Measurements from ENCODE around the gene AUTS2.

AUTS2 gene

GRCh38 chr7:70602117-70602516 lies 1003.8 kb downstream of the AUTS2 start:
- no peak for DNase-seq (ENCODE audit: low read depth)

GRCh38 chr7:70607281-70607680 lies 1009.0 kb downstream of the AUTS2 start:
- DNase-seq (ENCODE audit: low read depth) = no peak

GRCh38 chr7:70607759-70608158 lies 1009.5 kb downstream of the AUTS2 start:
- DNase-seq (ENCODE audit: low read depth) = no peak

DNA sequence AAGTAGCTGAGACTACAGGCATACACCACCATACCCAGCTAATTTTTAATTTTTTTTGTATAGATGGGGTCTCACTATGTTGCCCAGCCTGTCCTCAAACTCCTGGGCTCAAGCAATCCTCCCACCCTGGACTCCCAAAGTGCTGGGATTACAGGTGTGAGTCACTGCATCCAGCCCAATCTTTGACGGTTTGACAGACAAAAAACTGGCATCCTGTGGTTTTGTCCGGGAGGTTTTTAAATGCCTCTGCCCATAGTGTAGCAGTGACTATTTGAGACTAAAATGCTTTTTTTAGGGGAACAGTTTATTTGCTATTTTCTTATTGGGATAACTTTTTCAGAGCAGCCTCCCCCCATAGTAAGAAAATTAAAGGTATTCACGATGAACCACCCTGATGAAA lies 1010.0 kb downstream of the AUTS2 start:
- DNase-seq (ENCODE audit: low read depth) = no peak

- DNase-seq (ENCODE audit: low read depth) = no peak
Observed at GRCh38 chr7:70612811-70613210, 1014.5 kb downstream of the AUTS2 start.

GRCh38 chr7:70614237-70615045 lies 1016.2 kb downstream of the AUTS2 start:
- no peak for DNase-seq (ENCODE audit: low read depth)

- no peak for DNase-seq (ENCODE audit: low read depth)
Observed at GRCh38 chr7:70615066-70615606, 1016.9 kb downstream of the AUTS2 start.

DNA sequence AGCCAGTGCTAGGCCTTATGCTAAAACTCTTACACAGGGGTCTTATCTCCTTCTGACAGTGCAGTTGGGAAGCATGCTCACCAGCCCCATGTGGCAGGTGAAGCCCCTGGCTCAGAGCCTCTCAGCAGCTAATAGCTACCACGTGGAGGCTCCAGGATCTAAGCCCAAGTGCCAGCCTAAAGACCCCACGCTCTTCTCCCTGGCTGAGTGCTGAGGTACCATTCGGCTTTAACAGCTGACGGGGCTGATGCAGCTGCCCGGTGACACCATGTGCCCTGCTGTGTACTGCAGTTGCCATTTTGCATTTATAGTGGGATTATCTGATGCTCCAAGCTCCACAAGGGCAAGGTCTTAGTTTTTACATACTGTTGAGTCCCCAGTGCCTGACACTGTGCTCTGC lies 1017.9 kb downstream of the AUTS2 start:
- DNase-seq (ENCODE audit: low read depth) = no peak

GRCh38 chr7:70616821-70617220 lies 1018.5 kb downstream of the AUTS2 start:
- DNase-seq (ENCODE audit: low read depth) = no peak

DNA sequence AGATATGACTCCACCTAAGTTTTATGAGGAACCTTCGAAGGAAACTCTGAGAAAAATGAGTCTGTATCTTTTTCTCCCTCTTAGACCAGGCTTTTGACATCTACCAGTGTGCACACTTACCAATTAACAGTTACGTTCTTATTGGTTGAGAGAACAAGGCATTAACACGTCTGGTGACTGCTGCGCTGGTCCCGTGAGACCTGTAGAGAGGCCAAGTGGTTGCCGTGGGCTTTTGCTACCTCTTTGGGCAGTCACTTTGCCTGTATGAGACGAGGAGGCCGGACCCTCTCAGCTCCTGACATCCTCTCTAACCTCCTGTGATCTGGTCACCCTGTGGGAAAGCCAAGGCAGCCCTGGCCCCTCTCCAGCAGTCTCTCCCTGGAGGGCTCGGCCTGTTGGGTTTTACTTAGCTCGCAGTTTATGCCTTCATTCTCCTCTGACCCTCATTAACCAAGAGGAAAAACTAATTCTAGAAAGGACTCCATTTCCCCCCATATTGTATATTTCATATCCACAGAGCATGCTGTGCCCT lies 1019.8 kb downstream of the AUTS2 start:
- DNase-seq (ENCODE audit: low read depth) = no peak

DNA sequence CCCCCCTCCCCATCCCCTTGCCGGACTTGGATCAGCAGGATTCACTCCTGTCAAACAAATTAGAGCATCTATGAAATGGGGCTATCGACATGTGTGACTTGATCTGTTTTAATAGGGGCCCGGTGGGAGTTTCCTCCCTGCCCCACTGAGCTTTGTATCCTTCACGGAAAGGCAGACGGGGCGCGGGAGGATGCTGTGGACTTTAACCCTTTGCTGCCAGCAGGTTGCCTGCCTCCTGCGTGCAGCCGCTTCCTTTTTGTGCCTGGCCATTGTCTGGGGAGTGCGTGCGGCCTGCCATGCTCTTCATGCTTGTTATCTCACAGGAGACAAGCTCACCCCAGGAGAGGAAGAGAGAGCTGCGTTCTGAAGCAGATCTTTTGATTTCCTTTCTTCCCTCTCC lies 1020.9 kb downstream of the AUTS2 start:
- DNase-seq (ENCODE audit: low read depth) = no peak

DNA sequence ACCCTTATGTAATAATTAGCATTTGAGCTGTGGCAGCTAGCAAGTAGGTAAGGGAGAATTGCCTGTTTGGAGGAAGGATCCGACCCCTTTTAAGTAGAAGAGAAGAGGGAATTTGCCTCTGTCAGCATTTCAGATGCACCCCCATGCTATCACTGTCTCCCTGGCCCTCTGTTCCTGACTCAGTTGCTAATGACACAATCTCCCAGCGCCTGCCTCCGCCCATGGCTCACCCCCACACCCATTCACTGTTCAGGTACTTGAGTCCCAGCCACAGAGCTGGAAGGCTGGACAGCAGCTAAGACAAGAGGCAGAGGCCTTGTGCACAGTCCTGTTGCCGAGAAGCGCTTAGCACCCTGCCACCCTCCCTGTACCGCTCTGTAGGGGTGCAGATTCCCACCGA lies 1021.4 kb downstream of the AUTS2 start:
- no peak for DNase-seq (ENCODE audit: low read depth)

GRCh38 chr7:70620333-70621055 lies 1022.2 kb downstream of the AUTS2 start:
- DNase-seq (ENCODE audit: low read depth) = no peak

GRCh38 chr7:70621954-70622600 lies 1023.8 kb downstream of the AUTS2 start:
- no peak for DNase-seq (ENCODE audit: low read depth)

DNA sequence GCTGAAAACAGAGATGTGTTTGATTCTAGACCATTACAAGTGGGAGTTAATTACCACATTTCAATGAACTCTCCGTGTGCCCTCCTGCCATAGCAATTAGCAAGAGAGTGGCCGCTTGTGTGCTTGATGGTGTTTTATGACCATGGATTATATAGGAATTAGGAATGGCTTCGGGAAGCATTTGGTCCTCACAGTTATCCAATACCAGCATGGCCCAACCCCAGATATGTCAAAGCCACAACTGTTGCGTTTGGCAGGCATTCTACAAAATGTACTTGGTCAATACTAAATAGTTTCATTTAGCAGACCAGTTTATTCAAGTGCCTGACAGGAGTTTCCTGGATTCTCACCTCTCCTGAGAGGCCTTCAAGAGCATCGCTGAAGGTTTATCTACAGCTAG lies 1024.7 kb downstream of the AUTS2 start:
- no peak for DNase-seq (ENCODE audit: low read depth)

DNA sequence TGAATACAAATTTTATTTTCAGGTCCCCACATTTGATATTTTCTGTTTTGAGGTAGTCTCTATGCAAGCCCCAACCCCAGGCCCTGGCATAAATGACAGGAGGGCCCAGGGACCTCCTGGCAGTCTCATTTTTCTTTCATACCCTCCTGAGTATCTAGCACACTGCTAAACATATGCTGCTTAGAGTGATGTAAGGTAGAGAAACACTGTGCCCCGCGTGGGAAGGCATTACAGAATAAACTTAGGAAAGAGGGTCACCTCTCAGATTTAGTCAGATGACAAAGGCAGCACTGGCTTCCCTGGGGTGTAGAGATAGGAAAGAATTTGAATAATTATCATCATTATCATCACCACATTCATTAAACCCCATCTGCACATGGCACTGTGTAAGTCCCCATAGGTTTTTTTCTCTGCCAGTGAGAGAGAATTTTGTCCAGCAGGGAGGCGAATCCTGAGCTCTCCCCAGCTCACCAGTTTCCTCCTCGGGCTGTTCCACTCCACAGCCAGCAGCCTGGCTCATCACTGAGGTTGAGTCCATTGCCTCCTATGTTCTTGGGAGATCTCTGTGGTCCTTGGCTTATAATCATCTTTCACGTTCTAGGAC lies 1026.3 kb downstream of the AUTS2 start:
- DNase-seq (ENCODE audit: low read depth) = no peak

DNA sequence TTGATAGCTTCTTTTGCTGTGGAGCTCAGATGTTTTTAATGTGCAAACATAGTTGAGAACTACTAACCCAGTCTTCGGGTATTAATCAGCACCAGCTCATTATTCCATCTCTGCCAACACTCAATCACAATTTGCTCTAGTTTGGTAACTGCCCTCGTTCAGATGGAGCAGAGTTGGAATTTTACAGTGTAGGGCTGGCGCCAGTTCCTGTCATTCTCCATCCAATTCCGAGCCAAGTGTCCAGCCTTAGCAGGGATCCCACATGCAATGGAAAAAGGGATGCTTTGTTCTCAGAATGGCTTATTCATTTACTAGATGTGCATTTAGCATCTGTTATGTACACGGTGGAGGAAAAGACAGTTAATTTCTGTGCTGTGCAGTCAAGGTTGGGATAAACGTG lies 1029.2 kb downstream of the AUTS2 start:
- no peak for DNase-seq (ENCODE audit: low read depth)

DNA sequence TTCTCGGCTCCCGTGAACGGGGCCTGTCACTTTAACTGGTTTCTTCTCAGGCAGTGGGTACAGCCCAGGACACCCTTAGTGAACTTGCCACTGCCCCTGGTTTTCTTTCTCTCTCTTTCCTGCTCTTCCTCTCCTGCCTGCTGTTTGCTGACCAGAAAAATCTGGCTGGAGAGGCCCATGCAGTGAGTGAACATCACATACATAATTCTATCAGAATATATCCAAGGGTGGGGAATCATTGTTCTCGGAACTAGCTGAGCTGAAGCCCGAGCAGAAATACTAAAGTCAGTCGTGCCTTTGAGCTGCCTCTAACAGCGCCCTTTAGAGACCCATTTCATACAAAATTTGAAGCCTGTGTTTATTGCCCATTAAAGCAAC lies 1032.2 kb downstream of the AUTS2 start:
- DNase-seq (ENCODE audit: low read depth) = no peak

DNA sequence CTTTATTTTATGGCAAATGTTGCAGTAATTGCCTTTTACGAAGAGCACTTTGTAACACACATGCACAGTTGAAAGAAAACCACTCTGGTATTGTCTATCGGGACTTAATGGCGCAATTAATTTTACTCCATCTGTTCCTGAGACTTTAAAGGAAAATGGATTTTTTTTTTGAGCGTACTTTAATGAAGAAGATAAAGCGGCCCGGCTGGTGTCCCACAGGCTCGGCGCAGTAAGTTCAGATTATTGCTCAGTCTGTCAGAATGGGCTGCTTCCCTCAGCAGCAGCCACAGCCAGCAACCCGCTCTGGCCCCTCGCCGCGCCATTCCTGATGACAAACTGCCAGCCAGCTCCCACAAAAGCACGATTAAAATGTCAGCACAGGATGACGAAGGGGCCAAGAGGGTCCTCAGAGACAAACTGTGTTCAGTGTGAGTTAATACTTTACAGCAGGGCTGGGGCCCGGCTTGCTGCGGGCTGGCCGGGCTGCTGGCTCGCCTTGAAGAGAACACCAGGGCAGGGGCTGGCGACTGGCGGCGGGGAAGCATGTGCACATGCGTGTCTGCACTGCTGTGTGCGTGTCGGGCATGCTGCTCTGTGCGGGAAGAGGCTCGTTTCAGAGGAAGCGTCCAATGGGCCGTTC lies 1032.7 kb downstream of the AUTS2 start:
- no peak for DNase-seq (ENCODE audit: low read depth)

GRCh38 chr7:70631718-70632117 lies 1033.4 kb downstream of the AUTS2 start:
- DNase-seq (ENCODE audit: low read depth) = no peak

GRCh38 chr7:70632400-70632799 lies 1034.1 kb downstream of the AUTS2 start:
- no peak for DNase-seq (ENCODE audit: low read depth)

GRCh38 chr7:70634071-70634470 lies 1035.8 kb downstream of the AUTS2 start:
- DNase-seq (ENCODE audit: low read depth) = no peak

All from stimulated activated CD8-positive, alpha-beta memory T cell treated with anti-CD3 and anti-CD28 coated beads, Interleukin-15, amount 100 ng/mL, for 24 hours (primary cell).